Heart left ventricle (tissue), 13 donors: ENCODE results near the gene CDH13.

ENCODE experiments used
- CTCF ChIP-seq, 12 donors: fragments of 200-600 bp; sonication (generic) in 4 of 12; IDR thresholded peaks; one replicate each; pipeline versions ENCODE4 v1.5.0 to v1.8.0; 2018 to 2022; ENCODE audit warnings: antibody characterized with exemption in 12 of 12, mild to moderate bottlenecking in 5 of 12
- POLR2A ChIP-seq, 2 donors: fragments of 450-650 bp; IDR thresholded peaks; one replicate each; pipeline ENCODE4 v1.6.1; 2017; ENCODE audit warnings: antibody characterized with exemption in 2 of 2, mild to moderate bottlenecking in 2 of 2, moderate library complexity in 2 of 2
- donor health status: ischemic (EF 13 %, LVEDD 7.1; RV severe dilation, severe dysfunction).
- donor health status: DM: no; HTN: yes; CAD: no.
- donor health status: DM: no; HTN: no; CAD: no.
- donor health status: ischemic (EF 25% LVEDD 6.9; RV normal size, moderate dysfunction).
- donor health status: ischemic (EF 25% LVEDD 5.7; RV mildly dilated, moderate dysfunction).
- donor health status: ischemic (EF 35%, LVEDD 5.7; RV mildly dilated, moderate dysfunction).
- donor health status: nonischemic (EF 11% LVEDD 7.7; RV severe dilation, severe dysfunction).
- donor health status: DM: yes; HTN: yes; CAD: no.
- donor health status: PGD.
- donor health status: ischemic (EF 29% LVEDD 5.4; RV normal size, mild dysfunction).
- donor health status: nonischemic (EF 23%, LVEDD 6.1; RV moderate dilation, normal function).

- TF ChIP-seq CTCF (IDR thresholded peaks at IDR 0.05) (no peak), POLR2A (IDR thresholded peaks at IDR 0.05) (no peak)
Measured at GRCh38 chr16:82891918-82892317, 265.1 kb downstream of the CDH13 start.
